Astrocyte (in vitro differentiated cells and primary cell): ENCODE measurements around the gene TMEM60. TPM values are rescaled to one million over a fixed set of nuclear protein-coding genes. Genes with fewer than 3 reads are reported as not detected.
A peak's percentile ranks its signal among the peaks of the same experiment; 100 is the strongest.
"Not testable (repeated sequence)": the region's sequence is repeated elsewhere in the genome, so short reads cannot be mapped to it uniquely, and the experiment has no call there.

ENCODE experiments used
- DNase-seq: peaks from one replicate; pipeline ENCODE4 v3.0.0-alpha.2; 2010; ENCODE audit warnings: low read depth
- FAIRE-seq: peaks from 2 replicates; lab custom pipeline; 2011; peaks lifted over from hg19 to GRCh38; lab: Jason Lieb, UNC
- H2AFZ ChIP-seq: 2 replicates; pipeline ENCODE4 v1.6.0; 2012; ENCODE audit warnings: low read depth, low read length, inconsistent platforms
- H3K27ac ChIP-seq: 2 replicates; pipeline ENCODE4 v1.5.1; 2011; ENCODE audit warnings: low read depth, low read length, inconsistent platforms
- H3K27me3 ChIP-seq: 2 replicates; pipeline ENCODE4 v1.6.0; 2011; ENCODE audit warnings: low read length, inconsistent platforms; ENCODE audit not compliant: insufficient read depth
- H3K36me3 ChIP-seq: 2 replicates; pipeline ENCODE4 v1.5.1; 2011; ENCODE audit warnings: low read length, inconsistent platforms; ENCODE audit not compliant: insufficient read depth
- H3K4me1 ChIP-seq: 2 replicates; pipeline ENCODE4 v1.5.1; 2011; ENCODE audit warnings: low read length, inconsistent platforms; ENCODE audit not compliant: insufficient read depth
- H3K4me2 ChIP-seq: 2 replicates; pipeline ENCODE4 v1.6.0; 2012; ENCODE audit warnings: low read length, inconsistent platforms
- H3K4me3 ChIP-seq: 2 replicates; pipeline ENCODE4 v1.5.1; 2011; ENCODE audit warnings: low read depth, mild to moderate bottlenecking, low read length, inconsistent platforms; ENCODE audit not compliant: insufficient read depth
- H3K79me2 ChIP-seq: 2 replicates; pipeline ENCODE4 v1.6.0; 2012; ENCODE audit warnings: mild to moderate bottlenecking, low read length, inconsistent platforms; ENCODE audit not compliant: insufficient read depth
- H3K9ac ChIP-seq: 2 replicates; pipeline ENCODE4 v1.6.0; 2012; ENCODE audit warnings: mild to moderate bottlenecking, low read length, inconsistent platforms
- H3K9me3 ChIP-seq: 2 replicates; pipeline ENCODE4 v1.5.1; 2012; ENCODE audit warnings: low read depth, mild to moderate bottlenecking, low read length, inconsistent platforms; ENCODE audit not compliant: insufficient read depth
- H4K20me1 ChIP-seq: 2 replicates; pipeline ENCODE4 v1.6.0; 2012; ENCODE audit warnings: low read length, inconsistent platforms; ENCODE audit not compliant: insufficient read depth
- H3K27ac Mint-ChIP-seq: one replicate; pipeline ENCODE4 v1.8.0; 2021; ENCODE audit warnings: mild to moderate bottlenecking, mixed read lengths; ENCODE audit not compliant: unreplicated experiment
- H3K27me3 Mint-ChIP-seq: one replicate; pipeline ENCODE4 v1.8.0; 2021; ENCODE audit warnings: low read depth, mixed read lengths; ENCODE audit not compliant: unreplicated experiment
- H3K36me3 Mint-ChIP-seq: one replicate; pipeline ENCODE4 v1.8.0; 2021; ENCODE audit warnings: low read depth, mixed read lengths; ENCODE audit not compliant: unreplicated experiment
- H3K4me1 Mint-ChIP-seq: one replicate; pipeline ENCODE4 v1.8.0; 2021; ENCODE audit warnings: low read depth, mixed read lengths; ENCODE audit not compliant: unreplicated experiment
- H3K4me3 Mint-ChIP-seq: one replicate; pipeline ENCODE4 v1.8.0; 2021; ENCODE audit warnings: mild to moderate bottlenecking, moderate library complexity, mixed read lengths; ENCODE audit not compliant: unreplicated experiment
- H3K9me3 Mint-ChIP-seq: one replicate; pipeline ENCODE4 v1.8.0; 2021; ENCODE audit warnings: mild to moderate bottlenecking, mixed read lengths; ENCODE audit not compliant: unreplicated experiment
- CTCF ChIP-seq: IDR thresholded peaks from 2 replicates; pipeline ENCODE4 v1.5.1; 2011; ENCODE audit warnings: low read depth, mild to moderate bottlenecking, inconsistent platforms, low read length, moderate library complexity; ENCODE audit not compliant: insufficient read depth
- EZH2 ChIP-seq: IDR thresholded peaks from 2 replicates; pipeline ENCODE4 v1.6.1; 2012; ENCODE audit warnings: mild to moderate bottlenecking, low read length, inconsistent platforms; ENCODE audit not compliant: insufficient read depth
- total RNA-seq: library from RNA; stranded (reverse); gene quantifications from 2 replicates; pipeline ENCODE4 v1.2.1, GENCODE V29; 2021

TMEM60 gene
- total RNA-seq, 1 donor from 2014 or later, result 12.2 TPM

DNA sequence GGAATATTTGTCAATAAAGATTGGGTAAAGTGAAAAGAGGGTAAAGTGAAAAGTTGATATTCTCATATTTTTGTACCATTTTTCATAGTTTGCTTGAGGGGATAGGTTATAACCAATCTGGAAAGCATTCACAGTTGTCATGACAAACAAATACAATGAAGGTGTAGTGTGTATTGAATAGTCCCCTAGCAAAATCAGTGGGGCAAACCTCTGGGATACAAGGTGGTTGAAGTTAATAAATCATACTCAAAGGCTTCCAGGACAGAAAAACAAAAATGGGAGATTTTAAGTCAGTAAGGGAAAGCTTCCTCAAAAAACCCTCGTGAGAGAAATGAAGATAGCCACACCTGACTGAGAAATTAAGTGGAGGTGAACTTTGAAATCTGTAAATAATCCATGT lies 39.7 kb upstream of the TMEM60 start:
- H3K27me3 ChIP-seq, result no peaks in the 10 kb centered on the region
- H3K9ac ChIP-seq, result no peak overlapping the region
- H3K27ac Mint-ChIP-seq, result no peak overlapping the region
- no peak for DNase-seq
- no peaks in the 10 kb centered on the region for H4K20me1 ChIP-seq
- H3K36me3 ChIP-seq, result no peaks in the 10 kb centered on the region
- H3K4me3 Mint-ChIP-seq, result no peak overlapping the region
- no peak overlapping the region for H3K4me2 ChIP-seq
- H3K9me3 Mint-ChIP-seq, result no peaks in the 10 kb centered on the region
- H3K9me3 ChIP-seq, result no peaks in the 10 kb centered on the region
- TF ChIP-seq EZH2 (no peak), CTCF (no peak)
- H3K27ac ChIP-seq, result no peak overlapping the region
- H3K27me3 Mint-ChIP-seq, result no peaks in the 10 kb centered on the region
- H3K4me3 ChIP-seq, result no peak overlapping the region
- peaks cover 6% of the 10 kb centered on the region for H3K4me1 ChIP-seq
- peaks cover 10% of the 10 kb centered on the region for H3K79me2 ChIP-seq
- no peak overlapping the region for H2AFZ ChIP-seq
- FAIRE-seq, result peak; percentile 17
- H3K4me1 Mint-ChIP-seq, result peaks cover 8% of the 10 kb centered on the region
- no peaks in the 10 kb centered on the region for H3K36me3 Mint-ChIP-seq

GRCh38 chr7:77837275-77837674 lies 39.0 kb upstream of the TMEM60 start:
- Mint-ChIP-seq H3K36me3 (no peaks in the 10 kb centered on the region), H3K27me3 (no peaks in the 10 kb centered on the region), H3K4me3 (no peak overlapping the region), H3K9me3 (no peaks in the 10 kb centered on the region), H3K27ac (no peak overlapping the region), H3K4me1 (peaks cover 8% of the 10 kb centered on the region)
- peaks cover 6% of the 10 kb centered on the region for H3K4me1 ChIP-seq
- FAIRE-seq, result no peak
- TF ChIP-seq EZH2 (no peak), CTCF (no peak)
- no peaks in the 10 kb centered on the region for H3K27me3 ChIP-seq
- no peaks in the 10 kb centered on the region for H3K9me3 ChIP-seq
- no peak for DNase-seq
- no peaks in the 10 kb centered on the region for H3K36me3 ChIP-seq
- peaks cover 10% of the 10 kb centered on the region for H3K79me2 ChIP-seq
- no peak overlapping the region for H2AFZ ChIP-seq
- H3K4me3 ChIP-seq, result no peak overlapping the region
- no peak overlapping the region for H3K9ac ChIP-seq
- no peak overlapping the region for H3K27ac ChIP-seq
- no peak overlapping the region for H3K4me2 ChIP-seq
- peaks cover 1% of the 10 kb centered on the region for H4K20me1 ChIP-seq

GRCh38 chr7:77836425-77836824 lies 38.2 kb upstream of the TMEM60 start:
- not testable (repeated sequence) for H3K9me3 ChIP-seq, H3K9me3 Mint-ChIP-seq, H3K27me3 ChIP-seq, H3K4me2 ChIP-seq, H3K4me1 Mint-ChIP-seq, H3K9ac ChIP-seq, H3K4me3 ChIP-seq, FAIRE-seq, H2AFZ ChIP-seq, H4K20me1 ChIP-seq, H3K36me3 Mint-ChIP-seq, H3K4me1 ChIP-seq, H3K4me3 Mint-ChIP-seq, H3K27ac Mint-ChIP-seq, H3K36me3 ChIP-seq, DNase-seq, H3K27ac ChIP-seq, H3K27me3 Mint-ChIP-seq
- H3K79me2 ChIP-seq, result peaks cover 11% of the 10 kb centered on the region
